Transverse colon (tissue), 4 donors: Measurements from ENCODE around the gene SOX8. TPM values are rescaled to one million over a fixed set of nuclear protein-coding genes. Genes with fewer than 3 reads are reported as not detected.

ENCODE experiments used
- DNase-seq: peaks from one replicate; pipeline ENCODE4 v3.0.0-alpha.2; 2019
- H3K27ac ChIP-seq, 4 donors: fragments of 200-600 bp; sonication (generic); 2 replicates each; pipeline ENCODE4 v1.5.1; 2016 to 2018; ENCODE audit warnings: inconsistent platforms in 4 of 4
- H3K27me3 ChIP-seq: fragments of 200-600 bp; sonication (generic); 2 replicates; pipeline ENCODE4 v1.5.1; 2017; ENCODE audit warnings: inconsistent platforms
- H3K36me3 ChIP-seq, 4 donors: fragments of 200-600 bp; sonication (generic); 2 replicates each; pipeline ENCODE4 v1.5.1; 2017 to 2019; ENCODE audit warnings: inconsistent platforms in 4 of 4
- H3K4me1 ChIP-seq, 4 donors: fragments of 200-600 bp; sonication (generic); 2 replicates each; pipeline ENCODE4 v1.5.1; 2017 to 2020; ENCODE audit warnings: inconsistent platforms in 4 of 4
- H3K4me3 ChIP-seq, 4 donors: fragments of 200-600 bp; sonication (generic); 1 replicate in 1 of 4; 2 replicates in 3 of 4; pipeline versions ENCODE4 v1.5.1 to v1.6.1; 2017 to 2019; ENCODE audit warnings: inconsistent platforms in 4 of 4
- H3K9me3 ChIP-seq, 2 donors: fragments of 200-600 bp; sonication (generic); 2 replicates each; pipeline ENCODE4 v1.5.1; 2017 to 2019; ENCODE audit warnings: inconsistent platforms in 2 of 2
- EP300 ChIP-seq: sonication (generic); formaldehyde crosslinking; IDR thresholded peaks from one replicate; pipeline ENCODE4 v1.6.1; 2017; ENCODE audit warnings: antibody characterized with exemption, low read depth
- POLR2A ChIP-seq: fragments of 450-650 bp; IDR thresholded peaks from one replicate; pipeline ENCODE4 v1.6.1; 2016; ENCODE audit warnings: antibody characterized with exemption, mild to moderate bottlenecking, moderate library complexity
- POLR2AphosphoS5 ChIP-seq, 3 donors: sonication (generic); formaldehyde crosslinking; IDR thresholded peaks; one replicate each; pipeline ENCODE4 v1.6.1; 2016; ENCODE audit warnings: antibody characterized with exemption in 3 of 3
- WGBS, 2 donors: methylation state at CpG; one replicate each; pipeline ENCODE4 v1.1.5; 2018; ENCODE audit warnings: low coverage in 1 of 2; 5-methylcytosine and 5-hydroxymethylcytosine counted together
- in situ Hi-C, 4 donors: fragments of 200-750 bp; cut with MboI; loops; one replicate each; pipeline versions ENCODE4 v1.15.0 to v1.15.1; 2017; ENCODE audit warnings: low sequenced_read_pairs in 3 of 4, low pct_ligation_motif_present in 1 of 4, low pct_unique_long_range_greater_than_20kb in 1 of 4
- intact Hi-C: fragments of 100-400 bp; cut with DNase I; formaldehyde crosslinking; loops from one replicate; pipeline ENCODE4 v1.15.1; 2023; ENCODE audit warnings: low total_unique reads
- total RNA-seq, 4 donors: library from RNA; depleted of rRNA; stranded (reverse); fragments of >200 nt; gene quantifications; one replicate each; pipeline ENCODE4 v1.1.0, GENCODE V29; 2016
- TF ChIP-seq, protein P1 (sequence below), 5 experiments: fragments of 200-600 bp in 3 of 5; fragments of 450-650 bp in 2 of 5; sonication (generic) in 3 of 5; IDR thresholded peaks; 1 replicate in 2 of 5; 2 replicates in 3 of 5; pipeline ENCODE4 v1.5.1; 2016 to 2017; ENCODE audit warnings: antibody characterized with exemption in 5 of 5, inconsistent platforms in 3 of 5, mild to moderate bottlenecking in 2 of 5, moderate library complexity in 1 of 5

The SOX8 gene
- total RNA-seq, 4 donors from 2014 or later = 0.37 to 1.9 (median 0.50) TPM

DNA sequence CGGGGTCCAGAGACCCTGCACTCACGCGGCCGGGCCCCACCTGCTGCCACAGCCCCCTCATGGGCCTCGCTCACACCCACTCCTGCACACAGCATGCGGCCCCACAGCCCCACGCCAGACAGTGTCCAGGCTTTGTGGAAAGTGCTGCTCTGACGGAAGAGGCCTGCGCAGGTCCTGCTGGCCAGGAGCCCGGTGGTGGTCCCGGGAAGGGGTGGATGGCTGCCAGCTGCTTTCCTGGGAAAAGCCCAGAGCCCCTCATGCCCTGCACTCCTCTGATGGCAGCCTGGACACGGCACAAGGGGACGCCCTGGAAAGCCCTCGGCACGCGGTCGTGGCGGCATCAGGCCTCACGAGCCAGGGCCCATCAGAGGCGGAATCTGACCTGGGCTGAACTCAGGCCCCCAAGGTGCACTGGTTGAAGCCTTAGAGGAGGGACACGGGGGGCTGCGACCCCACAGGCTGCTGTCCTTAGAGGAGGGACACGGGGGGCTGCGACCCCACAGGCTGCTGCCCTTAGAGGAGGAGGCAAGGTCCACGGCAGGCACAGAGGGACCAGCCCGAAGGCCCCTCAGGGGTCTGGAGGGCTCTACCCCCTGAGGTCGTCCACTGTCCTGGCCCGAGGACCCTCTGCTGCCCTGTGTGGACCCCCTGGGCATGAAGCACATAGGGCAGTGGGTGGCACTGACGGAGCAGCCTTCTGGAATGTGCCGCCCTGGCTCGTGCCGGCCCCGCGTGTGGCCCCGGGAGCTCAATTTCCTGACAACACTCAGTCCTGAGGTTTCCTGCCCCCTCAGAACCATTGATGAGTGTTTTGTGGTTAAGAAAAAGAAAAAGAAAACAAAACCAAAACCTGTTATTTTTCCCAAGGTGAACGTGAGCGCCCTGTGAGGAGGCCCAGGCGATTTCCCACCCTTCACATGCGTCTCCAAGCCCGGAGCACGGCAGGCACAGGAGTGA lies 22.1 kb downstream of the SOX8 start:
- in situ Hi-C loops = no loop called here
- Histone ChIP-seq H3K4me1 (peaks cover 0 to 6% (median 1%) of the 10 kb centered on the region in 4 donors), H3K9me3 (no peaks in the 10 kb centered on the region), H3K36me3 (no peaks in the 10 kb centered on the region), H3K4me3 (no peak overlapping the region), H3K27ac (no peak overlapping the region), H3K27me3 (peaks cover 21% of the 10 kb centered on the region)
- intact Hi-C loops = no loop called here
- DNase-seq = no peak
- 65% methylated on average over 21 of the region's 41 CpGs; no CpG with 5 or more reads in 1 of the 2 donors for WGBS, 2 donors
- TF ChIP-seq, protein P1, sequence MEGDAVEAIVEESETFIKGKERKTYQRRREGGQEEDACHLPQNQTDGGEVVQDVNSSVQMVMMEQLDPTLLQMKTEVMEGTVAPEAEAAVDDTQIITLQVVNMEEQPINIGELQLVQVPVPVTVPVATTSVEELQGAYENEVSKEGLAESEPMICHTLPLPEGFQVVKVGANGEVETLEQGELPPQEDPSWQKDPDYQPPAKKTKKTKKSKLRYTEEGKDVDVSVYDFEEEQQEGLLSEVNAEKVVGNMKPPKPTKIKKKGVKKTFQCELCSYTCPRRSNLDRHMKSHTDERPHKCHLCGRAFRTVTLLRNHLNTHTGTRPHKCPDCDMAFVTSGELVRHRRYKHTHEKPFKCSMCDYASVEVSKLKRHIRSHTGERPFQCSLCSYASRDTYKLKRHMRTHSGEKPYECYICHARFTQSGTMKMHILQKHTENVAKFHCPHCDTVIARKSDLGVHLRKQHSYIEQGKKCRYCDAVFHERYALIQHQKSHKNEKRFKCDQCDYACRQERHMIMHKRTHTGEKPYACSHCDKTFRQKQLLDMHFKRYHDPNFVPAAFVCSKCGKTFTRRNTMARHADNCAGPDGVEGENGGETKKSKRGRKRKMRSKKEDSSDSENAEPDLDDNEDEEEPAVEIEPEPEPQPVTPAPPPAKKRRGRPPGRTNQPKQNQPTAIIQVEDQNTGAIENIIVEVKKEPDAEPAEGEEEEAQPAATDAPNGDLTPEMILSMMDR (IDR thresholded peaks at IDR 0.05) = no peak
- TF ChIP-seq POLR2A = no peak
- TF ChIP-seq EP300 = no peak

DNA sequence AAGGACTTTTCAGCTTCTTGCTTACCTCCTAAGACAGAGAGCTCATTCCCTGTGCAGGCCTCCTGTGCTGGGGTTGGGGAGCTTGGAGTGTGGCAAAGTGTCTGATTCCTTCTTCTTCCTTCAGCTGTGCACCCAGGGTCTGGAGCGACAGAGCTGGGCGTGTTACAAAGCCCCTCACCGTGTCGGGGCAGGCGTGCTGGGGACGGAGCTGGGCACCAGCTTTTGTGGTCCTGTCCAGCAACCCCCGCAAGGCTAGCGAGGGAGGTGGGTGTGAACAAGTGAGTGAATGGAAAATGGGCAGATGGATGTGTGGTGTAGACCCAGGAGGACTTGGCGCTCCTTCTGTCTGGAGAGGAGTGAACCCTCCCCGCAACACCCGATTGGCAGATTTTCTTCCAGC lies 23.7 kb downstream of the SOX8 start:
- Histone ChIP-seq H3K27ac (no peak overlapping the region), H3K4me3 (no peak overlapping the region), H3K4me1 (peaks cover 0 to 6% (median 1%) of the 10 kb centered on the region in 4 donors), H3K9me3 (no peaks in the 10 kb centered on the region), H3K27me3 (peaks cover 24% of the 10 kb centered on the region), H3K36me3 (no peaks in the 10 kb centered on the region)
- in situ Hi-C loops = no loop called here
- intact Hi-C loops = no loop called here
- TF ChIP-seq POLR2A = no peak
- TF ChIP-seq EP300 = no peak
- no peak for TF ChIP-seq POLR2AphosphoS5 (IDR thresholded peaks at IDR 0.05)
- TF ChIP-seq, protein P1 (IDR thresholded peaks at IDR 0.05) = no peak
- WGBS, 2 donors = 74% methylated on average over 11 of the region's 11 CpGs; no CpG with 5 or more reads in 1 of the 2 donors
- no peak for DNase-seq

DNA sequence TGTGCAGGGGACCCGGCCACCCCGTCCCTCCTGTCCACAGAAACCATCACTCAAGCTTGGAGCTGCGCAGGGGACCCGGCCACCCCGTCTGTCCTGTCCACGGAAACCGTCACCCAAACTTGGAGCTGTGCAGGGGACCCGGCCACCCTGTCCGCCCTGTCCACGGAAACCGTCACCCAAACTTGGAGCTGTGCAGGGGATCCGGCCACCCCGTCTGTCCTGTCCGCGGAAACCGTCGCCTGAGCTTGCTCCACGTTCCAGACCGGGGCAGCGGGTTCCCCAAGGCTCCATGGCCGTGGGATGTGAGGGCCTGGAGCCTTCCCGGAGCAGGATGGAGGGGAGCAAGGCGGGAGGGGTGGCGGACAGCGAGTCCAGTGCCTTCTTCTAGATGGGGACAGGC lies 25.2 kb downstream of the SOX8 start:
- no peak overlapping the region for H3K27ac ChIP-seq
- intact Hi-C loops (no loop called here), in situ Hi-C loops (no loop called here)
- DNase-seq = no peak
- TF ChIP-seq, protein P1 (IDR thresholded peaks at IDR 0.05) = no peak
- TF ChIP-seq POLR2A (no peak), POLR2AphosphoS5 (IDR thresholded peaks at IDR 0.05) (no peak), EP300 (no peak)
- WGBS, 2 donors = 83 to 100% methylated on average over 2 to 17 of the region's 25 CpGs
- H3K4me1 ChIP-seq = peaks cover 0 to 6% (median 1%) of the 10 kb centered on the region in 4 donors
- peaks cover 32% of the 10 kb centered on the region for H3K27me3 ChIP-seq
- no peak overlapping the region for H3K4me3 ChIP-seq
- no peaks in the 10 kb centered on the region for H3K36me3 ChIP-seq
- no peaks in the 10 kb centered on the region for H3K9me3 ChIP-seq

DNA sequence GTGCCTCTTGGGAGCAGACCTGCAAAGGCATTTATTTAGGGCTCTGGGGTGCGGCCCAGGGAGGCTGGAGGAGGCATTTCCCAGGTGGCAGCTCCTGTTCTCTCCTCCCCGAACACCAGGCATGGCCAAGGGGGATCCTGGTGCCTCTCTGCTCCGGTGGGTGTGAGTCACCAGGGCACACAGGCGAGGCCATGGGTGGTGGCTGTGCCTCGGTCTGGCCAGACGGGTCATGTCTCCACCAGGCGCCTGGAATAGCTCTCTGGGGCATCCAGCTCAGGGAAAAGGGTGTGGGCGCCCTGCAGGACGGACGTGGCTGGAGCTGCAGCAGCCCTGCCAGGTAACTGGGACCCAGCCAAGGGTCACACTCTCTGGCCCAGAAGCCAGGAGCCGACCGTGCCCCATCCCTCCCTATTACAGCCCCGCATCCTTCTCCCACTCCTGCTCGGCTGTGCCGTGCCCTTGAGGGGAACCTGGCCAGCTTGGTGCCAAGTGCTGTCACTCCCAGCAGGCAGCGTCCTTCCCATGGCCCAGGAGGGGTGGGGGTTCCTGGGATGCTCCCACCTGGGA lies 25.8 kb downstream of the SOX8 start:
- H3K27me3 ChIP-seq = peaks cover 32% of the 10 kb centered on the region
- no peak overlapping the region for H3K27ac ChIP-seq
- H3K4me1 ChIP-seq = peaks cover 0 to 6% (median 1%) of the 10 kb centered on the region in 4 donors
- no peaks in the 10 kb centered on the region for H3K9me3 ChIP-seq
- WGBS, 2 donors = 69% methylated on average over 16 of the region's 16 CpGs; no CpG with 5 or more reads in 1 of the 2 donors
- TF ChIP-seq POLR2A (no peak), POLR2AphosphoS5 (IDR thresholded peaks at IDR 0.05) (no peak), EP300 (no peak)
- TF ChIP-seq, protein P1 (IDR thresholded peaks at IDR 0.05) = no peak
- H3K36me3 ChIP-seq = no peaks in the 10 kb centered on the region
- in situ Hi-C loops (no loop called here), intact Hi-C loops (no loop called here)
- H3K4me3 ChIP-seq = no peak overlapping the region
- no peak for DNase-seq
